Activated T-helper 17 cell treated with anti-CD3 and anti-CD28 coated beads, Interleukin-2, amount 50 U/mL, for 72 hours (primary cell): ENCODE data around the gene BEND3. TPM values are rescaled to one million over a fixed set of nuclear protein-coding genes. Genes with fewer than 3 reads are reported as not detected.

ENCODE experiments used
- ATAC-seq: fragments of 150-1000 bp; cut with Tn5 transposase; replicated peaks from 2 replicates; pipeline ENCODE4 v1.10.0; 2021; ENCODE audit warnings: mild to moderate bottlenecking, moderate library complexity
- H3K27ac Mint-ChIP-seq: one replicate; pipeline ENCODE4 v1.8.0; 2022; ENCODE audit warnings: mixed read lengths
- H3K27me3 Mint-ChIP-seq: one replicate; pipeline ENCODE4 v1.8.0; 2022; ENCODE audit warnings: mixed read lengths
- H3K36me3 Mint-ChIP-seq: one replicate; pipeline ENCODE4 v1.8.0; 2022; ENCODE audit warnings: low read depth, mild to moderate bottlenecking, mixed read lengths
- H3K4me1 Mint-ChIP-seq: one replicate; pipeline ENCODE4 v1.8.0; 2022; ENCODE audit warnings: mixed read lengths
- H3K4me3 Mint-ChIP-seq: one replicate; pipeline ENCODE4 v1.8.0; 2022; ENCODE audit warnings: mild to moderate bottlenecking, mixed read lengths
- H3K9me3 Mint-ChIP-seq: one replicate; pipeline ENCODE4 v1.8.0; 2022; ENCODE audit warnings: mixed read lengths
- total RNA-seq, 2 donors: library from RNA; stranded (reverse); gene quantifications; one replicate each; pipeline ENCODE4 v1.2.3, GENCODE V29; 2022

BEND3 gene
- total RNA-seq, 2 donors from 2014 or later = 4.4 to 5.1 TPM

GRCh38 chr6:107080036-107080435, 35.3 kb downstream of the BEND3 start:
- ATAC-seq = no peak

DNA sequence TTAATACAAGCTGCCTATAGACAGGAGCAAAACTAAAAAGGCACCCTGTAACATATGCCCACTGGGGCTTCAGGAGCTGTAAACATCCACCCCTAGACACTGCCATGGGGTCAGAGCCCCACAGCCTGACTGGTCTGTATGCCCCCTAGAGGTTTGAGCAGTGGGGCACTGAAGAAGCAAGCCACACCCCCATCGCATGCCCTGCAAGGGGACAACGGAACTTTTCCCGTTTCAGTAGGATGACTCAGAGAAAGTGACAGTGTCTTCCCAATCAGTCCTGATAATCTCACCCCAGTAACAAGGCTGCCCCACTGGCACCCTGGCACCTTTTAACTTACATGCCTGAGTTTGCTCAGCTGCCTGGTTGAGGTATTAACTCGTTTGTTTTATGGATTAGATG, 35.9 kb downstream of the BEND3 start:
- ATAC-seq = no peak
- Mint-ChIP-seq H3K9me3 (no peaks in the 10 kb centered on the region), H3K27ac (no peak overlapping the region), H3K4me1 (no peaks in the 10 kb centered on the region), H3K27me3 (no peaks in the 10 kb centered on the region), H3K36me3 (peaks cover 7% of the 10 kb centered on the region), H3K4me3 (no peak overlapping the region)

More at GRCh38 chr6:107080036-107080435, 35.3 kb downstream of the BEND3 start:
- Mint-ChIP-seq H3K36me3 (peaks cover 13% of the 10 kb centered on the region), H3K4me1 (no peaks in the 10 kb centered on the region), H3K27me3 (no peaks in the 10 kb centered on the region), H3K4me3 (no peak overlapping the region), H3K27ac (no peak overlapping the region), H3K9me3 (no peaks in the 10 kb centered on the region)

DNA sequence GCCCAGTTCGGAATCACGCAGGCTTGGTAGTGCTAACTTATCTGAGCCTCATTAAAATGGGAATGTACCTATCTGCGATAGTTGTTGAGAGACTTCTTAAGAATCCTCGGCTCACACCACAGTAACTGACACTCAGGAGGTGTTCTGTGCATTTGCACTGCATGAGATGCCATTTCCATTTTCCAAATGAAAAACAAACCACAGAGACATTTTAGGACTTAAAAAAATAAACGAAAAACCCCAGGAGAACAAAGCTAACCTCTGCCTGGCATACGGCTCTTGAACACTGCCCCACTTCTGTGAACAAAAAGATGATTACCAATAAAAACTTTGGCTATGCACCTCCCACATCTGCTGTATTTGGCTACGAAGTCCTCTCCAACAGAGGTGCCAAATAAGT, 37.6 kb downstream of the BEND3 start:
- H3K36me3 Mint-ChIP-seq = no peaks in the 10 kb centered on the region
- H3K9me3 Mint-ChIP-seq = no peaks in the 10 kb centered on the region
- ATAC-seq = no peak
- H3K27me3 Mint-ChIP-seq = no peaks in the 10 kb centered on the region
- H3K4me3 Mint-ChIP-seq = no peak overlapping the region
- no peaks in the 10 kb centered on the region for H3K4me1 Mint-ChIP-seq
- H3K27ac Mint-ChIP-seq = peak overlapping the region; percentile 54

GRCh38 chr6:107075951-107076381, 39.3 kb downstream of the BEND3 start:
- H3K4me1 Mint-ChIP-seq = no peaks in the 10 kb centered on the region
- ATAC-seq = no peak
- no peaks in the 10 kb centered on the region for H3K27me3 Mint-ChIP-seq
- no peak overlapping the region for H3K4me3 Mint-ChIP-seq
- no peak overlapping the region for H3K27ac Mint-ChIP-seq
- no peaks in the 10 kb centered on the region for H3K36me3 Mint-ChIP-seq
- H3K9me3 Mint-ChIP-seq = no peaks in the 10 kb centered on the region

DNA sequence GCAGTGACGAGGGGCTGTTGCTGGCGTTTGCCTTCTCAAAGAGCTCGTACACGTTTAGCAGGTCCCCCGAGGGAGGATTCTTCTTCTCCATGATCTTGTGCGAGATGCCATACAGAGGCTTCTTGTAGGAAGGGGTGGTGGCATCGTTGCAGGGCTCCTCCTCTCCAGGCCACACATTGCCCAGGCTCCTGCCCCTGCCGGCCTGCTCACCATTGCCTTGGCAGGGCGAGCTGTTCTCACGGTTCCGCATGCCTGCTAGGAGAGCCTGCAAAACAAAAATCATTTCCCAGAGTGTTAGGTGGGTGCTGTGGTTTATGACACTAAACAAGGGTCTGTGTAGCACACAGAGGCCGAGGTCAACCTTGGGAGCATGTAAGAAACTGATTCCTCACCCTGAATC, 44.6 kb downstream of the BEND3 start:
- no peak for ATAC-seq
- peaks cover 5% of the 10 kb centered on the region for H3K4me1 Mint-ChIP-seq
- no peaks in the 10 kb centered on the region for H3K36me3 Mint-ChIP-seq
- H3K9me3 Mint-ChIP-seq = no peaks in the 10 kb centered on the region
- H3K27ac Mint-ChIP-seq = no peak overlapping the region
- no peaks in the 10 kb centered on the region for H3K27me3 Mint-ChIP-seq
- H3K4me3 Mint-ChIP-seq = no peak overlapping the region

- Mint-ChIP-seq H3K27me3 (no peaks in the 10 kb centered on the region), H3K27ac (no peak overlapping the region), H3K4me3 (no peak overlapping the region), H3K36me3 (no peaks in the 10 kb centered on the region), H3K4me1 (peaks cover 13% of the 10 kb centered on the region), H3K9me3 (no peaks in the 10 kb centered on the region)
- no peak for ATAC-seq
Measured at GRCh38 chr6:107069631-107070548, 45.4 kb downstream of the BEND3 start.

DNA sequence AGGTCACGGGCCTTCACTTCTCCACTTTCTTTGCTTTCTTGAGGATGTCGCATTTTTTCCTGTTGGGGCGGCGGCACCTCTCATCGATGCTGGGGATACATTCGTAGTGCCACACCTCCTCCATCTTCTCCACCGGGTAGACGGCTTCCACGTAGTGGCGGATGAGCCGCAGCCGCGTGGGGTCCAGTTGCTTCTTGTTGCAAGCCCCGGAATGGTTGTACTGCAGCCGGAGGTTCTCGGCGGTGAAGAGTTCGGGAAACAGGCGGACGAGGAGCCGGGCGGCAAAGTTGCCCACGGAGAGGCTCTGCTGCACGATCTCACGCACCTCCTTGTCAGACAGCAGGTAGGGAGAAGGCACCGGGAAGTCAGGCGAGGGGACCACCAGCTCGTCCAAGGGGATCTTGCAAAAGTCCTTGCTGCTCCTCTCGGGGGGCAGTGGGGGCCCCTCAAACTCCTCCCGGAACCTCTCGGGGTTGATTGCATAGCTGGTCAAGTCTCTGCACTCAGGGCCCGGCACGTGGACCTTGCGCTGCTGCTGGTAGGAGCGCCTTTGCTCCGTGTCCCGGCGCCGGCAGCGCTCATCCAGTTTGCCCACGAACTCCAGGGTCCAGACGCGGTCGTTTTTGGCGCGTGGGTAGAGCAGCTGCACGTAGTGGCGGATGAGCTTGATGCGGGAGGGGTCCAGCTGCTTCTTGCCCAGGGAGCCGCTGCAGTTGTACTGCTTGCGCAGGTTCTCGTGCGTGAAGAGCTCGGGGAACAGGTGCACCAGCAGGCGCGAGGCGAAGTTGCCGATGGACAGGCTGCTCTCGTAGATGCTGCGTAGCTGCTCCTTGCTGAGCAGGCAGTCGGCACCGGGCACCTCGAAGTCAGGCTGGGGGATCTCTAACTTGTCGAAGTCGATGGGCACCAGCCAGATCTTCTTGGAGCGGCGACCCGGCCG, 46.4 kb downstream of the BEND3 start:
- Mint-ChIP-seq H3K4me3 (no peak overlapping the region), H3K27ac (no peak overlapping the region), H3K27me3 (no peaks in the 10 kb centered on the region), H3K36me3 (no peaks in the 10 kb centered on the region), H3K9me3 (no peaks in the 10 kb centered on the region), H3K4me1 (peaks cover 14% of the 10 kb centered on the region)
- no peak for ATAC-seq

GRCh38 chr6:107066697-107067659, 48.3 kb downstream of the BEND3 start:
- Mint-ChIP-seq H3K27me3 (no peaks in the 10 kb centered on the region), H3K36me3 (no peaks in the 10 kb centered on the region), H3K4me1 (peaks cover 14% of the 10 kb centered on the region), H3K4me3 (peak overlapping the region; percentile 64), H3K27ac (peak overlapping the region; percentile 92), H3K9me3 (no peaks in the 10 kb centered on the region)
- peak; percentile 70 for ATAC-seq

- H3K27ac Mint-ChIP-seq = peak overlapping the region; percentile 92
- peak; percentile 74 for ATAC-seq
- no peaks in the 10 kb centered on the region for H3K9me3 Mint-ChIP-seq
- H3K36me3 Mint-ChIP-seq = no peaks in the 10 kb centered on the region
- H3K4me1 Mint-ChIP-seq = peaks cover 27% of the 10 kb centered on the region
- H3K27me3 Mint-ChIP-seq = no peaks in the 10 kb centered on the region
- peak overlapping the region; percentile 64 for H3K4me3 Mint-ChIP-seq
Measured at GRCh38 chr6:107064579-107065065, 50.7 kb downstream of the BEND3 start.

GRCh38 chr6:107062691-107063090, 52.6 kb downstream of the BEND3 start:
- no peaks in the 10 kb centered on the region for H3K9me3 Mint-ChIP-seq
- H3K27me3 Mint-ChIP-seq = no peaks in the 10 kb centered on the region
- H3K4me3 Mint-ChIP-seq = peak overlapping the region; percentile 72
- ATAC-seq = no peak
- H3K36me3 Mint-ChIP-seq = no peaks in the 10 kb centered on the region
- peaks cover 27% of the 10 kb centered on the region for H3K4me1 Mint-ChIP-seq
- H3K27ac Mint-ChIP-seq = no peak overlapping the region

DNA sequence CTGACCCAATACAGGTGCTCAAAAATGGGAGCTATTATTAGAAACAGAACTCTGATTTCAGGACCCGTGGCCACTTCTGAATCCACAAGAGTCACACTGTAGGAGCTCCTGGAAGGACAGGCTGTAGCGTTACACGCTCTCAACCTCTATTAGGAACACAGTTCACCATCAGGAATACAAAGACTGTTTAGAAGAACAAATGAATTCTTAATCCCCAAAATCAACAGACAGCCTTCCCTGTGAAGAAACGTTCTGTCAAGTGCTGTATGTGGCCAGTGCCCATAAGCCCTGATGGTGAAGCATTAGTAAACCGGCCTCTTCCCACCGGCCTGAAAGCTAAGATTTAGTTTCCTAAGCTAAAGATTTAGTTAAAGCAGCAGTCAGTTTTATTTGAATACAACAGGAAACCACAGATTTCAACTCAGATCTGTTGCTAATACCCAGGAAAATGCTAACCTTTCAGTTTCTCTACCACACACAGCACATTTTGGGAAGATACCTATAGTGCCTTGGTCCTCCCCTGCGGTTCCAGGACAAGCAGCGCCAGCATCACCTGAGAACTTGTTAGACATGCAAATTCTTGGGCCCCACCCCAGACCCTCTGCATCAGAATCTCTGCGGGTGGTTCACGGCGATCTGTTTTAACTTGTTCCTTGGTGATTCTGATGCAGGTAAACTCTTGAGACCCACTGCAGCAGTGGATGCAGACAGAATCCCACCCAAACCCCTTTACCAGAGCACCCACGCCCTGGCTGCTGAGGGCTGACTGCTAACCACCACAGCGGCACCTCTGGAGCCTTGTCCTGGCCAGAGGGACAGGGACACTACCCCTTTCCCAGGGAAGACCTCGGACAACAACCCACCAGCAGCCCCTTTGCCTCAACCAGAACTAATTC, 53.9 kb downstream of the BEND3 start:
- no peaks in the 10 kb centered on the region for H3K9me3 Mint-ChIP-seq
- peak overlapping the region; percentile 76 for H3K27ac Mint-ChIP-seq
- peak; percentile 59 for ATAC-seq
- no peaks in the 10 kb centered on the region for H3K36me3 Mint-ChIP-seq
- peaks cover 27% of the 10 kb centered on the region for H3K4me1 Mint-ChIP-seq
- peak overlapping the region; percentile 72 for H3K4me3 Mint-ChIP-seq
- no peaks in the 10 kb centered on the region for H3K27me3 Mint-ChIP-seq

DNA sequence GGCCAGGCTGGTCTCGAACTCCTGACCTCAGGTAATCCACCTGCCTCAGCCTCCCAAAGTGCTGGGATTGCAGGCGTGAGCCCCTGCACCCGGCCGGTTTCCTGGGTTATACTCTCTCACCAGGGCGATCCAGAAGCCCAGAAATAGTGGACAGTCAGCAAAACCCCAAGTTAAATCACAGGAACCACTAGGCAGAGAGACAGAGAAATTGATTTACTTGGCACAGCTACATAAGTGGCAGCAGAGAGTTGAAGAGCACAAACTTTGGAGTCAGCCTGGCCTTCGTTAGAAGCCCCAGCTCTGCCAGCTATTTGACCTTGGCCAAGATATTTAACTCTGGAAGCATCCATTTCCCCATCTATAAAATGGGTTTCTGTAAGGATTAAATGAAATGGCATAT, 54.6 kb downstream of the BEND3 start:
- no peak overlapping the region for H3K4me3 Mint-ChIP-seq
- peaks cover 23% of the 10 kb centered on the region for H3K4me1 Mint-ChIP-seq
- H3K9me3 Mint-ChIP-seq = no peaks in the 10 kb centered on the region
- H3K27me3 Mint-ChIP-seq = no peaks in the 10 kb centered on the region
- H3K27ac Mint-ChIP-seq = no peak overlapping the region
- no peak for ATAC-seq
- H3K36me3 Mint-ChIP-seq = no peaks in the 10 kb centered on the region

DNA sequence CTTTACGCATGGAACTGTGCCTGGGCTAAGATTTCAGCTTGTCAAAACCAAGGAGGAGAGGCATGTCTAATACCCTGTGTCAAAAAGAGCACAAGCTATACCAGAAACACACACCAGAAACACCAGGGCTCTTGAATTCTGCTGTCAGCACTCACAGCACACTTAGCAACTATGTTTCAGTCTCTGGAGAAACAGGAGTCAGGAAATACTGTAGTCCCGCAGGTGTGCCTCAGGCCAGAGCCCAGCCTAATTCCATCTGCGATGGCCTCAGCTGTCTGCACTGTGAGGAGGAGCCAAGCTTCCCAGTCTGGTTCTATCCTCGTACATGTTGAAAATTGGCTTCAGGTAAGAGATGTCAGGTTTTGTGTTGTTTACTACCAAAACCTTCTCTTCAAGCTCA, 55.7 kb downstream of the BEND3 start:
- no peaks in the 10 kb centered on the region for H3K9me3 Mint-ChIP-seq
- H3K4me3 Mint-ChIP-seq = no peak overlapping the region
- H3K36me3 Mint-ChIP-seq = no peaks in the 10 kb centered on the region
- H3K27me3 Mint-ChIP-seq = no peaks in the 10 kb centered on the region
- peaks cover 14% of the 10 kb centered on the region for H3K4me1 Mint-ChIP-seq
- ATAC-seq = no peak
- no peak overlapping the region for H3K27ac Mint-ChIP-seq
